ENCODE data around the gene LPGAT1.

The LPGAT1 gene

DNA sequence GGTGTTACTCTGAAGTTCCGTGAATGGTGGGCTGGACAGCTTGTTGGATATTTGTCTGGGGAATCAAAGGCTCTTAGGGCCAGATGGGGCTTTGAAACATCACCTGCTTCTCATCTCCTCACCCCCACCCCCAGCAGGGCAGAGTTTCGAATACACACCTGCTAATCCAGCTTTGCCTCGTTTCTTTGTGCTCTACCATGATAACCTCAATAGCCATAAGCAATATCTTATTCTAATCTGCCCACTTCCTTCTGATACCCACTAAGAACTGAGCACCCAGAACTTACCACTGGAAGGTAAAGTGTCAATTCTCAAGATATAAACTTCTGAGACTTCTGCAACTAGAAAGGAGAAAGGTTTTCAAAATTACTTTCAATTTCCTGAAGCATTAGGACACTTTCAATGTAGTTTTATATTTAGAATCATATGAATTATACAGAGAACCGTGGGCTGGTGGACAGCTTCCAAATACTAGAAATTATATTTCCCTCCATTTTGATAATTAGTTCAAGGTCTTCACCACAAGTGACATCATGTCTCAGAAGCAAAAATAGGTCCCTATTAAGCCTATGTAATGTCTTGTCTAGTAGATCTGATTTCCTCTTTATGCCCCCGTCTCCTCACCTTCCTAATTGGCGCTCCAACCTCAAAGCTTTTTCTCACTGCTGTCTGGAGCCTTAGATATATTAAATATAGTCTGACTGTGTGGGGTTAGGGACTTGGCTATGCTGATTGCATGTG is 90.7 kb downstream of the LPGAT1 start:
- no peak overlapping the region for H3K4me3 ChIP-seq (ENCODE audit: low read length)
- no peak for DNase-seq (ENCODE audit: low read depth)
- TF ChIP-seq, protein P1, sequence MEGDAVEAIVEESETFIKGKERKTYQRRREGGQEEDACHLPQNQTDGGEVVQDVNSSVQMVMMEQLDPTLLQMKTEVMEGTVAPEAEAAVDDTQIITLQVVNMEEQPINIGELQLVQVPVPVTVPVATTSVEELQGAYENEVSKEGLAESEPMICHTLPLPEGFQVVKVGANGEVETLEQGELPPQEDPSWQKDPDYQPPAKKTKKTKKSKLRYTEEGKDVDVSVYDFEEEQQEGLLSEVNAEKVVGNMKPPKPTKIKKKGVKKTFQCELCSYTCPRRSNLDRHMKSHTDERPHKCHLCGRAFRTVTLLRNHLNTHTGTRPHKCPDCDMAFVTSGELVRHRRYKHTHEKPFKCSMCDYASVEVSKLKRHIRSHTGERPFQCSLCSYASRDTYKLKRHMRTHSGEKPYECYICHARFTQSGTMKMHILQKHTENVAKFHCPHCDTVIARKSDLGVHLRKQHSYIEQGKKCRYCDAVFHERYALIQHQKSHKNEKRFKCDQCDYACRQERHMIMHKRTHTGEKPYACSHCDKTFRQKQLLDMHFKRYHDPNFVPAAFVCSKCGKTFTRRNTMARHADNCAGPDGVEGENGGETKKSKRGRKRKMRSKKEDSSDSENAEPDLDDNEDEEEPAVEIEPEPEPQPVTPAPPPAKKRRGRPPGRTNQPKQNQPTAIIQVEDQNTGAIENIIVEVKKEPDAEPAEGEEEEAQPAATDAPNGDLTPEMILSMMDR (conservative IDR thresholded peaks at IDR 0.05; ENCODE audit: low read depth, low read length), result no peak

- DNase-seq (ENCODE audit: low read depth), result no peak
- TF ChIP-seq, protein P1 (conservative IDR thresholded peaks at IDR 0.05; ENCODE audit: low read depth, low read length), result no peak
- no peak overlapping the region for H3K4me3 ChIP-seq (ENCODE audit: low read length)
Measured at GRCh38 chr1:211738691-211739301, 91.8 kb downstream of the LPGAT1 start.

DNA sequence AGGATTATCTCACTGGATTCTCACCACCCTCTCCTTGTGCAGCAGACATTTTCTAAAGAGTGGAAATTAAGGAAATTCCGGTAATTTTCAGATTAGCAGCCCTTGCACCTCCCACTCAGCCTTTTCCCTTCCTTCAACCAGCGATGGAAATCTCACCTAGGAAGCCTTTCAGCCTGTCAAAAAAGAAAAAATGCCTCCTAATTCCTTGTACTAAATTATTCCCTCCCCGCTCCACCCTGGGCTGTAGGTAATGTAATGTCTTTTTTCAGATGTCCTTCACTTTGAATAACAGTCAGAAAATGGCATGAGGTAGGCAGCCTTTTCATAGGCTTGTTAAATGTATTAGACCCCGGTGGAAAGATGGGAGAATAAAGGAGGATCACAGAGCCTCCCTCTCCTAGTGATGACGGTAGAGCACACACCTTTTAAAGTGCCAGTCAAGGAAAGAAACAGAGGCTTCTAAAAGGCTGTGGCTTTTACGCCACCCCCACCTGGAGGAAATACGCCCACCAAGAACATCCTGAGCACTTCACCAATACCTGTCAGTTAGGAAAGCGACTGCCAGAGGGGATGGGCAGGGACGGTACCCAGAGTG is 92.4 kb downstream of the LPGAT1 start:
- TF ChIP-seq, protein P1 (conservative IDR thresholded peaks at IDR 0.05; ENCODE audit: low read depth, low read length), result no peak
- H3K4me3 ChIP-seq (ENCODE audit: low read length), result no peak overlapping the region

DNA sequence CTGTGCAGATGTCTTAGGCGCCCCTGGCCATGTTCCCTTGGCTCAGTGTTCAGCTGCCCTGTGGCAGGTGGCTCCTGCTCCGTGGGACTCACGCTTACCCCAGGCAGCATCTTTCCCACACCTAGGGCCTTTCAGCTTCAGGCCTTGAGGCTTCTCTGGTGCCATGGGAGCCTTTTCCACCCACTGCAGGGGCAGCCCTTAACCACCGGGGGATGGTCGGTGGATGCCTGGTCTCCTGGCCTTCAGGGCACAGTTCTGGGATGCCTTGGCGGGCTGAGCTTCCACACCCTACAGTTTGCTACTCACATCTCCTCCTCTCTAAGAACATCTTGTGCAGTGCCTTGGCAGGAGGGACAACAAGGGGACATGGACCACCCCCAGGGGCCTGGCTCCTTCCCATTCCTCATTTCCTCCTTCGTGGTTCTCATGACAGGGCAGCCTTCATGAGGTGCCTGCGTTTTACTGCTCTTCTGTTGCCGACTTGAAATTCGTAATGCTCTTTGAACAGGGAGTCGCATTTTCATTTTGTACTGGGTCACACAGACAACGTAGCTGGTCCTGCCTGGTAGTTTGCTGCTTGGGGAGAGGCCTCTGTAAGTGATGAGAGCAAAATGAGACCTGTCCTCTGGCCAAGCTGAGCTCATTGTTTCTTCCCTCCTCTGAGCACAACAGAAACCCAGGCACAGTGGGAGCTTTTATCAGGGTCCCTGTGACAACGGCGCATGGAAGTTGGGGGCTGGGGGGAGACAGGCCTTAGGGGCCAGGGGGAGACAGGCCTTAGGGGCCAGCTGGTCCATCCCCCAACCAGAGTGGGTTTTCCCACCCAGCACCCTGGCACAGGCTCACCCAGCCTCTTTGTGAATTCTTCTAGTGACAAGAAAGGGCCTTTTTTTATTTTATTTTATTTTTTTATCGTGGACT is 93.2 kb downstream of the LPGAT1 start:
- H3K4me3 ChIP-seq (ENCODE audit: low read length), result no peak overlapping the region
- TF ChIP-seq, protein P1 (conservative IDR thresholded peaks at IDR 0.05; ENCODE audit: low read depth, low read length), result no peak
- no peak for DNase-seq (ENCODE audit: low read depth)

More for the DNA sequence above, 92.4 kb downstream of the LPGAT1 start:
- no peak for DNase-seq (ENCODE audit: low read depth)

DNA sequence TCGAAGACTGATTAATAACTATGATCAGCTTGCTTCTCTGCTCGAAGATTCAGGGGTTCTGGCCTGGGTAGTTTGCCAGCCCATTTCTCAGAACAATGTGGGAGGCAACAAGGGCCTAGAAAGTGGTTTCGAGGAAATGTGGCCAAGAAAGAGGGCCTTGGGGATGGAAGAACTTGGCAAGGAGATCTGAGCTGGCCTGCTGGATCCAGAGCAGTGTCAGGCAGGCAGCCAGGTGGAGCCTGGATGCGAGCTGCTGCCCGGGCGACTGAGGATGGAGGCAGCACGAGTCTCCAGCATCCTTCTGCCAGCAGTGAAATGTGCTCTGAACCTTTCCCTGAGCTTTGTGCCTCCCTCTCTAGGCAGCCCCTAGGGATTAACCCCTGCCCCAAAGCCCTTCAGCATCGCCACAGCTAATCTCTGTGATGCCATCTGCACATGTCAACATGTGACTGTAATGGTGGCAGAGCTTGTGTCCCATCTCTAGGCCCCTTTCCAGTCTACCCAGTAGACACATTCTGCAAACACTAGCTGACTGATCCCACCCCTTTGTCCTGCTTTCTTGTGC is 94.1 kb downstream of the LPGAT1 start:
- DNase-seq (ENCODE audit: low read depth), result no peak
- TF ChIP-seq, protein P1 (conservative IDR thresholded peaks at IDR 0.05; ENCODE audit: low read depth, low read length), result no peak

More for the DNA sequence above, 94.1 kb downstream of the LPGAT1 start:
- no peak overlapping the region for H3K4me3 ChIP-seq (ENCODE audit: low read length)
